NCI-H1930 (cell line): ENCODE data around the gene VAV2.

Experiments
- DNase-seq, 2 experiments: peaks; one replicate each; lab custom pipeline; 2025; lab: John Stamatoyannopoulos, UW

VAV2 gene

DNA sequence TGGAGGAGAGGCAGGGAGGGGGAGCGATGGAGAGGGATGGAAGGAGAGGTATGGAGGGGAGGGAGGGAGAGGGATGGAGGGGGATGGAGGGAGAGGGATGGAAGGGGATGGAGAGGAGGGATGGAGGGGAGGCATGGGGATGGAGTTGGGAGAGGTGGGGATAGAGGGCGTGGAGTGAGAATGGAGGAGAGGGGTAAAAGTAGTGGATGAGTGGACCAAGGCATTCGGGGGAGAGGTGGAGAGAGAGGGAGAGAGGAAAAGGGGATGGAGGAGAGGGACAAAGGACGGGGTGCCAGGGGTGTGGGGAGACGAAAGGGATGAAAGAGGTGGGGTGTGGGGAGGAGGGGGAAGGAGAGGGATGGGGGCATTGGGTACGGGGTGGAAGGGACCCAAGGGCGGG is 100.4 kb downstream of the VAV2 start:
- no peak for DNase-seq

- DNase-seq, result no peak
Observed at GRCh38 chr9:133890583-133890982, 101.5 kb downstream of the VAV2 start.

- peak in 1 of 2 experiments; percentile 14 for DNase-seq
Observed at GRCh38 chr9:133889584-133890301, 102.4 kb downstream of the VAV2 start.

- DNase-seq, result no peak
Observed at GRCh38 chr9:133888809-133889491, 103.2 kb downstream of the VAV2 start.

GRCh38 chr9:133888048-133888808 is 103.9 kb downstream of the VAV2 start:
- no peak for DNase-seq

DNA sequence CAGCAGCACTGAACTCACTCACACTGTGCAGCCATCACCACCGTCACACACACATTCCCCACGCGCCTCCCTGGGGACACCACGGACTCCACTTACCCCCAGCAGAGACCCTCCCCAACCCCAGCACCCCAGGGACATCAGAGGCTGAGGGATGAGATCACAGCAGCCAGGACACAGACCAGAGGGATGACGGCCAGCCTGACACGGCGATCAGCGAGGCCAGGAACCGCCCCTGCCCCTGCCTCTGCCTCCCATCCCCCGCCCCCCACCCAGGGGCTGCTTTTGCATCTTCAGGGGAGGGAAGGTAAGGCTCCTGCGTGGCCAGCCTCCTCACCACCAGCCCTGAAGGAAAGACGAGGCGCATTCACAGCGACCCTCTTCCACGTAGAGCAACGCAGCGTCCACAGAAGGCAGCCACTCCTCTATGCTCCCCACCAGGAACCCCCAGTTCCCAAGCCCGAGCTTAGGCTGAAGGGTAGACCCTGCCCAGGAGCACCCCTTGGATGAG is 104.5 kb downstream of the VAV2 start:
- no peak for DNase-seq

GRCh38 chr9:133886563-133887501 is 105.3 kb downstream of the VAV2 start:
- DNase-seq, result no peak

- no peak for DNase-seq
Observed at GRCh38 chr9:133884907-133885744, 107.0 kb downstream of the VAV2 start.

DNA sequence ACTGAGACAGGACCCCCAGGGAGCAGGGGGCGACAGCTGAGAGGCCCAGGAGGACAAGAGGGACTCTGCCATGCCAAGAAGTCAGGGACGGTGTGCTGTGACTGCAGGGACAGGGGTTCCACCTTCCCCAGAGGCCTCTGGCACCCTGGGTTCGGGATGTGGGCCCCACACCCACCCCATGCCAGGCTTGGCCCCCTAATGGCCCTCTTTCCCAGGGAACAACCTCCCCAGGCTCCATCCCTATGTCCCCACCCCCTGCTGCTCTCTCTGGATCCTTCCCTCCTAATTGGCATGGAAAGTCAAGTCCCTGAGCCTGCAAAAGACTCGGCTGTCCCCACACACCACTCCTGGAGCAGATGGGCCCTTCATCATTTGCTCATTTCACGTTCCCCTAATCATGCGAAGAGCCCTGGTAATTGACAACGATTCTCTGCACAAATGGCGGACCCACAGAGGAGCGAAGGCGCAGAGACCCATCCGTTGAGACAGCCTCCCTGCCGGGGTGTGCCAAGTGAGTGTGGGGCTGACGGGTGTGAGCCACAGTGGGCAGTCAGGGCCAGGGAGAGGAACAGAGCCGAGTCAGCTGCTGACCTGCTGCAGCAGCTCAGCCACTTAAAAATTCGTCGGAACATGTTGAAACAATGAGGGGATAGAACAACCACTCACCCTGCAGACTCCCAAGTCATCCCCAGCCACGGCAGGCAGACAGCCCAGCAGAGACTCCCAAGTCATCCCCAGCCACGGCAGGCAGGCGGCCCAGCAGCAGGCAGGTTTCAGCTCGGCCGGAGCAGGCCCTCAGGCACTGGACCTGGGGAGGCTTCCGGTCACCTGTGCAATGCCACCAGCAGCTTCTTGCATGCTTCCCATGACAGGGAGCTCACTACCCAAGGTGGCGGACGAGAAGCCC is 109.0 kb downstream of the VAV2 start:
- DNase-seq, result no peak

DNA sequence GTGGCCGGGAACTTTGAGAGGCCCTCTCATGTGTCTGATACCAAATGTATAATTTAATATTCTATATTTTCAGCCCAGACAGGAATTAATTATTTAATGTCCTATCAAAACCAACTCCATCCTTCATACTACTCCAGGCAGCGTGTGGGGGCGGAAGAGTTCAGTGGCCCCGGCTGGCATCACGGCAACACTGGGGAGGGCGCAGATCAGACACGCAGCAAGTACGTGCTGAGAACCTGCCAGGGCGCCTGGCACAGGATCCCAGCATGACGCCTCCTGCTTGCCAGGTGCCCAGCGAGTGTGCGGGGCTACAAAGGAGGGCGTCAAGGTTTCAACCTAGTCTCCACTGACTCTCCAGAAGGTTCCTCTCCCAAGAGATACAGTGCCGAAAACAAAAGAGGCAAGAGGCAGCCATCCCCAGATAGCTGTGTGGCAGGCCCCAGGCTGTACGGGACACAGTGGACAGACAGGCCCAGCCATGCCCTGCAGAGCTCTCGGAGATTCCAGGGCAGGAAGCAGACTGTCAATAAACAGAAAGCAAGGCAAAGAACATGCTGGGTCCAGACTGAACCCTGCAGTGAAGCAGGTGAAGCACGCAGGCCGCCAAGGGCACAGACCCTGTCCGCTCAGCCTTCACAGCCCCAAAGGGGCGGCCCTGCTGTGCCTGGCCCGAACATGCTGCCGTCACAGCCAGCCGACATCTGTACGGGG is 110.3 kb downstream of the VAV2 start:
- DNase-seq, result no peak

DNA sequence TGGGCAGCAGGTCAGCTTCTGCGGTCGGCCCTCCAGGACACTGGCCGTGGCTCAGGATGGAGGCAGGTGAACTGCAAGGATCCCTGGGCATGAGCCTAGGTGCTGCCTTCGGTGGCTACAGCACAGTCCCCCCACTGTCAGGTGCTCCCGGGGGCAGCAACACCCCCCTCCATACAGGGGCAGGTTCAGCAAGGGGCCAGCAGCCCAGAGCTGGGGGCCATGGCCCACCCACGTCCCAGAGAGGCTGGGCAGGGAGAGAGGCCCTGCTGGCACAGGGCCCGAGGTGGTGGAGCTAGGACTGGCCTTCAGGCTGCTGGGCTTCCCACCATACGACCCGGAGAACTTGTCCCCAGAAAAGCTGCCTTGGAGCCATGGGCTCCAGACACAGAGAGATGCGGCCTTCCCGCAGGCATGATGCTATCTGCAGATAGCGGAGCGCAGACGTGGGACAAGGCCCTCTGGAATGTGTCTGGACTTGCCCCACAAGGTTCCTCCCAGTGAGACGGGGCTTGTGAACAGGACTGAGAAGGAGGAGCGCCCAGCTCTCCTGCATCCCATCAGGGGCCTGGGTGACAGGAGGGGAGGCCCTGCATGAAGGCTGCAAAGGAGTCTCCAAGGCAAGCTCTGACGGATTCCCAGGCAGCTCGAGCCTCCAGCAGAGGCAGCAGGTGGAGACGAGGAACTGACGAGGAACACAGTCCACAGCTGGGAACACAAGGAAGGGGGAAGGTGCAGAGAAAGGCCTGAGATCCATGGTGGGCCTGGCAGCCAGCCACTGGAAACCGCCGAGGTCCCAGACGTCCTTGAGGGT is 111.1 kb downstream of the VAV2 start:
- no peak for DNase-seq

- DNase-seq, result no peak
Observed at GRCh38 chr9:133880136-133880535, 112.0 kb downstream of the VAV2 start.

DNA sequence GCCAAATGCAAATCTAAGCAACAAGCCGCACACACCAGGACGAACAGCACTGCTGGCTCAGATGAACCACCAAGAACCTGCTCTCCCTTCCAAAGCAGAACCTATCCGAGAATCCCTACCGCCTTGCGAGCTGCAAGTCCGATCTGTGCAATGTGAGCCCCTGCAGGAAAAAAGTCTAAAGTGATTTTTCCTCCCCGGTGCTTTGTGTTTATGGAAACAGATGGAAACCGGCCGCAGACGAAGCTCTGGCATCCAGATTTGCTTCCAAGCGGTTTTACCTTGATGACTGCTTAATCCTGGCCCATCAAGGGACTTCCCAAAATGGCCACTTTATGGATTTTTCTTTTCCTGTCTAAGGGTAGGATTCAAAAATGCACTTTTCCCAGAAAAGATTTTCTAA is 112.5 kb downstream of the VAV2 start:
- DNase-seq, result no peak

GRCh38 chr9:133878402-133878801 is 113.7 kb downstream of the VAV2 start:
- DNase-seq, result no peak

DNA sequence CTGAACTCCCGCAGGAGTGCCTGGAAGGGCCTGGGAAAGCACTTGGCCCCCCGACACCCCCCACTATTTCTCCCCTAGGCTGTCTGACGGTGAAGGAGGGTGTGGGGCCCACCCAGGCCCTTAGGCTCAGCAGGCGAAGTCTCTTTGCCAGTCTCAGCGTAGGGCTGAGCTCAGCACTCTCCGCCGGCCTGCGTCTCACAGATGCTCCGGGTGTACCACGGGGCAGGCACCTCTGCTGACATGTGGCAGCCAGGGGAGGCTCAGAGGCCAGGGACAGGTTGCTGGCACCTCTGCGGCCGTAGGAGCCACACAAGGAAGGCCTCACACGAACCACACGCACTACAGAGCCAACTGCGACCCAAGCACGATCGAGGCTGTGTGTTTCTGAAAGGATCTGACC is 114.2 kb downstream of the VAV2 start:
- DNase-seq, result no peak

DNA sequence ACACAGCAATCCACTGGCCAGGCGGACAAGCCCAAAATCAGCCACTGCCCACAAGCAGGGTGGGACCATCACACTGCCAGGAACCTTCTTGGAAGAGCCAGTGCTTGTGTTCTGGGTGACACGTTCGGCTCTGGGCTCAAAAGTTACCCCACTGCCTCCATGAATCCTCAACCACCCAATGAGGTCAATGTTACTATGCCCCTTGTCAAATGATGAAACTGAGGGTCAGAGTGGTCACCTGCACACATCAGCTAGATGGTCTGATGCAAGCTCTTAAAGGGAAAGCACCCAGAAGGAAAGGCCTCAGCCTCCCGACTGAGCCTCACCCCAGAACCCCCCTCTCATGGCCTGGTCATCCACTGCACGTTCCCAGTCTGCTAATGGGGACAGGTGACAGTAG is 114.8 kb downstream of the VAV2 start:
- DNase-seq, result no peak

DNA sequence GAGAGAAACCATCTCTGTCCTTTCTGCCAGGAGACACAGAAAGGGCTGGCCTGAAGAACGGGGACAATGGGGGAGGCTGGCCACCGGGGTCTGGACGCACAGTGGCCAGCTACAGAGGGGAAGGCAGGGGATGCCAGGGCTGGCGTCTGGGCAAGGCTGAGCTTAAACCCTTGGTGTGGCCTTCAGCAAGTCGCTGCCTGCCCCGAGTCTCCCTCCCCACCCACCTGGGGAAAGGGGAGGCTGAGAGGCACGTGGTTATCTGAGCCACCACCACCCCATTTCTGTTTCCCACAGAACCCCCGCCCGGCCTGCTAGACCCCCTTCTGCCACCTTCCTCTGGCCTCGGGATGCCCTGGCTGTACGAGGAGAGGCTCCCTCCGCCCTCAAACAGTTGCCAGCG is 115.3 kb downstream of the VAV2 start:
- no peak for DNase-seq

DNA sequence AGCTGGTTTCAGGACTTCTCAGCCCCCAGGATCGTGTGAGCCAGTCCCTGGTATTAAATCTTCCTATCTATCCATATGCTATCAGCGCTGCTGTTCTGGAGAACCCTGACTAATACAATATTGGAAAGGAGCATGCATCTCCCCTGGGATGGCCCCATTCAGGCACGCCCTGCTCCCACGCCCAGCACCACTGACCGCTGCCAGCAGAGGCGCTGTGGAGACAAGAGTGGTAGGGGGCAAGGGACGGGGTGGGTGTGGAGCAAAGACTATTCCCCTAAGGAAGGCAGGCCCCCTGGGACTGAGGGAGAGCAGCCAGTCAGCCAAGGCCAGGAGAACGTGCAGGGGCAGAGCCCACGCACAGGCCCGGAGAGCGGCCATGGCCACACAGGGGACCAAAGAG is 116.0 kb downstream of the VAV2 start:
- no peak for DNase-seq
